ENCODE data around the gene ERCC6.

The ERCC6 gene

DNA sequence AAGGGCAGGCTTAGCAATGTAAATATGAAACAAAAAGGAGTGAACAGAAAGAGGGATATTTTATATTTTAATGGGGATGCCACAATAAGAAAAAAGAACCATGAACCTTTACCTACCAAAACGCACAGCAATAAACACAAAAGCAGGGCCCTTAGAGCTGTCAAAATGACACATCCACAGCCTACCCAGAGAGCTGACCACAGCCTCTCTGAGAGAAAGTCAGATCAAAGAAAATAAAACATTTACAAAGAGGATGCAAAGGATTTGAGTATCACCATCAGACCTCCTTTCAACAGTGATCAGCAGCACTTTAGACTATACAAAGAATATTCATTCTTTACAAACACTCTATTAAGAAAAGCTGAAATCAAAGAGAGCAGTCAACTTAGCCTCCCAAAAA is 52.9 kb downstream of the ERCC6 start:
- H3K4me3 ChIP-seq (ENCODE audit: low read depth, low read length), result no peak overlapping the region
- TF ChIP-seq, protein P1, sequence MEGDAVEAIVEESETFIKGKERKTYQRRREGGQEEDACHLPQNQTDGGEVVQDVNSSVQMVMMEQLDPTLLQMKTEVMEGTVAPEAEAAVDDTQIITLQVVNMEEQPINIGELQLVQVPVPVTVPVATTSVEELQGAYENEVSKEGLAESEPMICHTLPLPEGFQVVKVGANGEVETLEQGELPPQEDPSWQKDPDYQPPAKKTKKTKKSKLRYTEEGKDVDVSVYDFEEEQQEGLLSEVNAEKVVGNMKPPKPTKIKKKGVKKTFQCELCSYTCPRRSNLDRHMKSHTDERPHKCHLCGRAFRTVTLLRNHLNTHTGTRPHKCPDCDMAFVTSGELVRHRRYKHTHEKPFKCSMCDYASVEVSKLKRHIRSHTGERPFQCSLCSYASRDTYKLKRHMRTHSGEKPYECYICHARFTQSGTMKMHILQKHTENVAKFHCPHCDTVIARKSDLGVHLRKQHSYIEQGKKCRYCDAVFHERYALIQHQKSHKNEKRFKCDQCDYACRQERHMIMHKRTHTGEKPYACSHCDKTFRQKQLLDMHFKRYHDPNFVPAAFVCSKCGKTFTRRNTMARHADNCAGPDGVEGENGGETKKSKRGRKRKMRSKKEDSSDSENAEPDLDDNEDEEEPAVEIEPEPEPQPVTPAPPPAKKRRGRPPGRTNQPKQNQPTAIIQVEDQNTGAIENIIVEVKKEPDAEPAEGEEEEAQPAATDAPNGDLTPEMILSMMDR (IDR thresholded peaks at IDR 0.05; ENCODE audit: low read depth, low read length), result no peak

DNA sequence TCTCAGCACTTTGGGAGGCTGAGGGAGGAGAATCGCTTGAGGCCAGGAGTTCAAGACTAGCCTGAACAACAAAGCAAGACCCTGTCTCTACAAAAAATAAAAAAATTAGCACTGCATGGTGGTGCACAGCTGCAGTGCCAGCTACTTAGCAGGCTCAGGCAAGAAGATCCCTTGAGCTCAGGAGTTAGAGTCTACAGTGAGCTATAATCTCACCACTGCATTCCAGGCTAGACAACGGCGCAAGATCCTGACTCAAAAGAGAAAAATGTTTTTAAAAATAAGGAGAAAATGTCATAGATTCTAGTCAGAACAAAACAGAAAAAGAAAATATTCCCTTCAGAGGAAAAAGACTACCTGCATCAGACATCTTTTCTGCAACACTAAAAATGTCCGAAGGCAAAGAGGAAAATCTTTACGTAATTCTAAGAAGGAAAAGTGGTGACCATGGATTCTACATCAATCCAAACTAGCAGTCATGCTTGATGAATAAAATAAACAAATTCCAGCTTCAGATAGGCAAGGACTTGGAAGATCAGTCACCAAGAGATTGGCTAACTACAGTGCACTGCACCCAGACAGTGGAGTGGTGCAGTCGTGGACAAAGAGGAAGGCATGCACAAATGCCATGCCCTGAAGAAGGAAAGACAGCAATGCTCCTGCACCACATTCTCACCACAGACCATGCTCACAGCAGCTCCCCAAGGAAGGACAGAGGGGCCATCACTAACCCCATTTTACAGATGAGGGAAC is 54.3 kb downstream of the ERCC6 start:
- no peak overlapping the region for H3K4me3 ChIP-seq (ENCODE audit: low read depth, low read length)
- TF ChIP-seq, protein P1 (IDR thresholded peaks at IDR 0.05; ENCODE audit: low read depth, low read length), result no peak

DNA sequence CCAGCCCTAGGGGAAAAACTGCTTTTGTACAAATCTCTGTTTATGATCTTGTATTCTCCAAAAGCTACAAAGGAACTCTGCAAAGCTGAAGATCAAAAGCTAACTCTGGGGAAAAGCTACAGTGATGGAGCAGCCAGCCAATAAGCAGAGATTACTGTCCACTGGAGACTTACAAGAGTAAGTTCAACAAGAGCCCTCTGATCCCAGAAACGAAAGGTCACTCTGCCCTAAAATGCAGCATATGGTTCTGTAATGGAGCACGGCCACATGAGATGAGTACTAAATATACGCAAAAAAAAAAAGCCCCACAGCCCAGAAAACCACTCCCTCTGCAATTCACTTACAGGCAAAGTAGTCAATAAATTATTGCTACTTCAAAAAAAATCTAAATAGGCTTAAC is 60.1 kb downstream of the ERCC6 start:
- H3K4me3 ChIP-seq (ENCODE audit: low read depth, low read length), result no peak overlapping the region
- TF ChIP-seq, protein P1 (IDR thresholded peaks at IDR 0.05; ENCODE audit: low read depth, low read length), result no peak

DNA sequence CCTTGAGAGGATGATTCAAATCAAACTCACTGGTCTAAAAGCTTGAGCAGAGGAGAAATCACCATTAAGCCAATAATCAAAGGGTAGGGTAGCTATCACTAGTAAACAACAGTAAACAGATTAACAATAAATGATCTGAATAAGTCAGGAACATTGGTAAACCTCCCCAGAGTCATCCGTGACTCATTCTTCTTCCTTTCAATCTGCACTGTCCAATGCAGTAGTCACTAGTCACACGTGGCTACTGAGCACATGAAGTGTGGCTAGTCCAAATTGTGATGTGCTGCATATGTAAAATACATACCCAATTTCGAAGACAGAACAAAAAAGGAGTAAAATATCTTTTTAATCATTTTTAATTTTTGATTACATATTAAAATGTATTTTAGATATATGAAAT is 64.0 kb downstream of the ERCC6 start:
- TF ChIP-seq, protein P1 (IDR thresholded peaks at IDR 0.05; ENCODE audit: low read depth, low read length), result no peak
- no peak overlapping the region for H3K4me3 ChIP-seq (ENCODE audit: low read depth, low read length)

DNA sequence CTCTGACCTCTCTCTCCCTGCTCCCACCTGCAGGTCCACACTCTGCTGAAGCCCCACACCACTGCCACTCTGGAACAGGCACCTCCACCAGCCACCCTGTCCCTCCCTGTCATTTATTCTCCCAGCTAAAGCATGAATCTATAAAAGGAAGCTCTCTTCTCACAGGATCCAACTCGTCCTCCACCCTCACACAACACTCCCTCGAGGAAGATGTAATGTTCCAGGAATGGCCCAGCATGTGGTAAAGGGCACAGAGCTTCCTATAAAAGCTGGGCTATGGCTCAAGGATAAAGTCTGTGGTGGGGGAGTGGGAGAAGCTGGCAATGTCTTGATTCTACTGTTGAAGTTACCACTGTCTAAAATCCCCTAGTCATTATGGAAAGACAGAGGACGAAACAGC is 67.4 kb downstream of the ERCC6 start:
- H3K4me3 ChIP-seq (ENCODE audit: low read depth, low read length), result no peak overlapping the region
- TF ChIP-seq, protein P1 (IDR thresholded peaks at IDR 0.05; ENCODE audit: low read depth, low read length), result no peak

DNA sequence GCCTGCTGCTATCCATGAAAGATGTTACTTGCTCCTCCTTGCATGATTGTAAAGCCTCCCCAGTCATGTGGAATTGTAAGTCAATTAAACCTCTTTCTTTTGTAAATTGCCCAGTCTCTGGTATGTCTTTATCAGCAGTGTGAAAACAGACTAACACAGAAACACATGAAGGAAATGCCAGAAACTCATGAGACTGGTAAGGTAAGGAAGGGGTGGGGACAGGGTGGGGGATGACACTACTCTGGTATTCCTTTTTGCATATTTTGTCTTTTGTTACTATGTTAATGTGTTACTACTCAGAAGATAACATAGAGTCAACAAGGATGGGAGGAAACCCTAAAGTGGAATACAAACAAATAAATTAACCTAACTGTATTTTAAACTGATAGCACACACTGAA is 73.2 kb downstream of the ERCC6 start:
- TF ChIP-seq, protein P1 (IDR thresholded peaks at IDR 0.05; ENCODE audit: low read depth, low read length), result no peak
- no peak overlapping the region for H3K4me3 ChIP-seq (ENCODE audit: low read depth, low read length)
